GM19468 (cell line): ENCODE data around the gene HARBI1.

Experiments used
- ATAC-seq: cut with Tn5 transposase; IDR thresholded peaks from one replicate; pipeline ENCODE4 v1.9.1; 2021; ENCODE audit warnings: mild to moderate bottlenecking, moderate library complexity, moderate number of reproducible peaks; ENCODE audit not compliant: unreplicated experiment; ENCODE audit errors: extremely low read depth

HARBI1 gene

GRCh38 chr11:46557684-46558151 lies 59.3 kb downstream of the HARBI1 start:
- no peak for ATAC-seq

GRCh38 chr11:46555267-46556054 lies 61.6 kb downstream of the HARBI1 start:
- ATAC-seq: no peak

- ATAC-seq: no peak
Measured at GRCh38 chr11:46554213-46555147, 62.5 kb downstream of the HARBI1 start.

- ATAC-seq: no peak
Measured at GRCh38 chr11:46553814-46554212, 63.2 kb downstream of the HARBI1 start.
